Measurements from ENCODE around the gene BIRC5.
A peak's percentile ranks its signal among the peaks of the same experiment; 100 is the strongest.

DNA sequence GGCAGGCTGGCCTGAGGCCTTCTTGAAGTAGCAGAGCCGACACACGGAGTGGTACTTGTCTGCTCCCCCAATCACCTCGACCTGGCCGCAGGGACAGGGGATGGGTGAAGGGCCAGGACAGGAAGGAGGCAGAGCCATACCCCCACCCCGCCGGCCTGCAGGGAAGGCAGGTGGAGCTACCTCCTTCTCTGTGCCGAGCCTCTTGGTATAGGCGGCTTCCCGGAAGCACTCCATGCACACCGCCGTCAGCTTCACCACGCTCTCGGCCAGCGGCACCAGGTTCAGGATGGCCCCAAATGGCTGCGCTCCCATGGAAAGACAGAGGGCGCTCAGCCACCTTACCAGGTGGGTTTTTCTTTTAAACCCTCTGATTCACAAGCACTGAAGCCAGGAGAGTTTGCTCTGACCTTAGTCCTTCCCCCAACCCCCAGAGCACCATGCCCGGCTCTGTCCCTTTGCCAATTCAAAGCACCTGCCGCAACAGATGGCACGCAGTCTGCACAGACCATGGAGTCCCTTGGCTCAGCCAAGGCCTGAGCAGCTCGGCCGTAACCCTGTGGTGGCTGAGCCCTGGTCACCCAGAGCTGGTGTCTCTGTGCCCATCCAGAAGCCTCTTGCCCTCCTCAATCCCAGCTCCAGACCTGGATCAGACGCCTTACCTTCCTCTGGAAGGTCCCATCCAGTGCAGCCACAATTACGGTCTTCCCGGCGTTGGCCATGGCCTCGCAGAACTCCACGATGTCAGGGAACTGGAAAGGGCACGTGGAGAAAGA is 39.0 kb upstream of the BIRC5 start:
- TF ChIP-seq EZH2phosphoT487 (IDR thresholded peaks at IDR 0.05; ENCODE audit: borderline replicate concordance, low read length), result no peak
- TF ChIP-seq, protein P1, sequence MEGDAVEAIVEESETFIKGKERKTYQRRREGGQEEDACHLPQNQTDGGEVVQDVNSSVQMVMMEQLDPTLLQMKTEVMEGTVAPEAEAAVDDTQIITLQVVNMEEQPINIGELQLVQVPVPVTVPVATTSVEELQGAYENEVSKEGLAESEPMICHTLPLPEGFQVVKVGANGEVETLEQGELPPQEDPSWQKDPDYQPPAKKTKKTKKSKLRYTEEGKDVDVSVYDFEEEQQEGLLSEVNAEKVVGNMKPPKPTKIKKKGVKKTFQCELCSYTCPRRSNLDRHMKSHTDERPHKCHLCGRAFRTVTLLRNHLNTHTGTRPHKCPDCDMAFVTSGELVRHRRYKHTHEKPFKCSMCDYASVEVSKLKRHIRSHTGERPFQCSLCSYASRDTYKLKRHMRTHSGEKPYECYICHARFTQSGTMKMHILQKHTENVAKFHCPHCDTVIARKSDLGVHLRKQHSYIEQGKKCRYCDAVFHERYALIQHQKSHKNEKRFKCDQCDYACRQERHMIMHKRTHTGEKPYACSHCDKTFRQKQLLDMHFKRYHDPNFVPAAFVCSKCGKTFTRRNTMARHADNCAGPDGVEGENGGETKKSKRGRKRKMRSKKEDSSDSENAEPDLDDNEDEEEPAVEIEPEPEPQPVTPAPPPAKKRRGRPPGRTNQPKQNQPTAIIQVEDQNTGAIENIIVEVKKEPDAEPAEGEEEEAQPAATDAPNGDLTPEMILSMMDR (IDR thresholded peaks at IDR 0.05; ENCODE audit: low read depth, low read length, poor library complexity, severe bottlenecking), result peak; percentile 25
